HAP-1 (cell line): Measurements from ENCODE around the gene ASIC3.
A peak's percentile ranks its signal among the peaks of the same experiment; 100 is the strongest.
"Not testable (repeated sequence)": the region's sequence is repeated elsewhere in the genome, so short reads cannot be mapped to it uniquely, and the experiment has no call there.

Source experiments
- DNase-seq, 2 experiments: peaks; one replicate each; pipeline ENCODE4 v3.0.0-alpha.2; 2016 to 2020; ENCODE audit warnings: low spot score in 2 of 2
- H3K27me3 ChIP-seq: fragments of 250-450 bp; sonication (Bioruptor Pico); 2 replicates; pipeline ENCODE4 v1.5.1; 2020; ENCODE audit warnings: low read depth, mild to moderate bottlenecking, moderate library complexity
- H3K36me3 ChIP-seq: fragments of 250-450 bp; sonication (Bioruptor Pico); replicated peaks from 2 replicates; pipeline ENCODE4 v1.5.1; 2020; ENCODE audit warnings: mild to moderate bottlenecking
- H3K4me1 ChIP-seq: fragments of 250-450 bp; sonication (Bioruptor Pico); 2 replicates; pipeline ENCODE4 v1.5.1; 2020; ENCODE audit warnings: mild to moderate bottlenecking
- H3K4me3 ChIP-seq: fragments of 250-450 bp; sonication (Bioruptor Pico); 2 replicates; pipeline ENCODE4 v1.5.1; 2020; ENCODE audit warnings: mild to moderate bottlenecking, moderate library complexity
- H3K9me3 ChIP-seq: fragments of 250-450 bp; sonication (Bioruptor Pico); 2 replicates; pipeline ENCODE4 v1.5.1; 2020; ENCODE audit warnings: mild to moderate bottlenecking, moderate library complexity
- in situ Hi-C: fragments of 300-500 bp; cut with MboI; formaldehyde crosslinking; loops from 3 replicates; pipeline ENCODE4 v1.14.3; 2020; ENCODE audit warnings: low sequenced_read_pairs, inconsistent platforms, mixed read lengths

ASIC3 gene

GRCh38 chr7:151018421-151019129, 29.8 kb upstream of the ASIC3 start:
- peak overlapping the region; percentile 23 for H3K4me3 ChIP-seq
- no peaks in the 10 kb centered on the region for H3K9me3 ChIP-seq
- DNase-seq = no peak
- in situ Hi-C loops = no loop called here
- peaks cover 13% of the 10 kb centered on the region for H3K4me1 ChIP-seq
- H3K27me3 ChIP-seq = no peaks in the 10 kb centered on the region
- no peaks in the 10 kb centered on the region for H3K36me3 ChIP-seq

GRCh38 chr7:151019130-151019447, 29.2 kb upstream of the ASIC3 start:
- H3K27me3 ChIP-seq = no peaks in the 10 kb centered on the region
- H3K36me3 ChIP-seq = no peaks in the 10 kb centered on the region
- DNase-seq = no peak
- in situ Hi-C loops = no loop called here
- no peak overlapping the region for H3K4me3 ChIP-seq
- H3K4me1 ChIP-seq = peaks cover 13% of the 10 kb centered on the region
- no peaks in the 10 kb centered on the region for H3K9me3 ChIP-seq

GRCh38 chr7:151020231-151020630, 28.1 kb upstream of the ASIC3 start:
- Histone ChIP-seq H3K4me3 (no peak overlapping the region), H3K4me1 (peaks cover 13% of the 10 kb centered on the region), H3K27me3 (no peaks in the 10 kb centered on the region), H3K36me3 (no peaks in the 10 kb centered on the region), H3K9me3 (no peaks in the 10 kb centered on the region)
- peak in 1 of 2 experiments; percentile 51 for DNase-seq
- in situ Hi-C loops = no loop called here

- in situ Hi-C loops = no loop called here
- Histone ChIP-seq H3K4me3 (no peak overlapping the region), H3K27me3 (no peaks in the 10 kb centered on the region)
Measured at GRCh38 chr7:151023232-151023631, 25.1 kb upstream of the ASIC3 start.

GRCh38 chr7:151024435-151025056, 23.8 kb upstream of the ASIC3 start, which contains the start of gene ATG9B:
ATG9B (minus strand) TSS chr7:151024494; CDS start chr7:151024423, 71 bp downstream.
- DNase-seq = no peak
- H3K27me3 ChIP-seq = no peaks in the 10 kb centered on the region
- H3K9me3 ChIP-seq = no peaks in the 10 kb centered on the region
- no peaks in the 10 kb centered on the region for H3K36me3 ChIP-seq
- in situ Hi-C loops = no loop called here
- peaks cover 25% of the 10 kb centered on the region for H3K4me1 ChIP-seq
- H3K4me3 ChIP-seq = no peak within 1 kb of the TSS

More at GRCh38 chr7:151023232-151023631, 25.1 kb upstream of the ASIC3 start:
- Histone ChIP-seq H3K9me3 (no peaks in the 10 kb centered on the region), H3K36me3 (no peaks in the 10 kb centered on the region), H3K4me1 (peaks cover 25% of the 10 kb centered on the region)
- no peak for DNase-seq

- in situ Hi-C loops = no loop called here
- no peaks in the 10 kb centered on the region for H3K36me3 ChIP-seq
- no peaks in the 10 kb centered on the region for H3K27me3 ChIP-seq
- peaks cover 20% of the 10 kb centered on the region for H3K4me1 ChIP-seq
- no peak overlapping the region for H3K4me3 ChIP-seq
- DNase-seq = no peak
- H3K9me3 ChIP-seq = no peaks in the 10 kb centered on the region
Measured at GRCh38 chr7:151025924-151026671, 22.2 kb upstream of the ASIC3 start.

GRCh38 chr7:151026771-151027727, 21.3 kb upstream of the ASIC3 start:
- peaks cover 20% of the 10 kb centered on the region for H3K4me1 ChIP-seq
- peak overlapping the region; percentile 96 for H3K4me3 ChIP-seq
- H3K36me3 ChIP-seq, in situ Hi-C loops, H3K27me3 ChIP-seq, H3K9me3 ChIP-seq: not testable (repeated sequence)
- DNase-seq = peak; percentile 77 to 93

- peaks cover 20% of the 10 kb centered on the region for H3K4me1 ChIP-seq
- H3K9me3 ChIP-seq, H3K36me3 ChIP-seq, H3K27me3 ChIP-seq, in situ Hi-C loops, DNase-seq: not testable (repeated sequence)
- H3K4me3 ChIP-seq = peak overlapping the region; percentile 96
Measured at GRCh38 chr7:151027728-151028130, 20.6 kb upstream of the ASIC3 start.

GRCh38 chr7:151028131-151028947, 20.0 kb upstream of the ASIC3 start, which contains the start of gene ABCB8:
ABCB8 (plus strand) TSS chr7:151028450; CDS start chr7:151028516, 66 bp downstream.
- H3K36me3 ChIP-seq = peaks cover 3% of the 10 kb centered on the region; the same call in 1 of the 2 replicates
- H3K9me3 ChIP-seq = no peaks in the 10 kb centered on the region
- H3K4me3 ChIP-seq = peak within 1 kb of the TSS; percentile 96
- no peaks in the 10 kb centered on the region for H3K27me3 ChIP-seq
- DNase-seq = peak; percentile 97 to 99
- H3K4me1 ChIP-seq = peaks cover 20% of the 10 kb centered on the region
- in situ Hi-C loops = no loop called here

- no peaks in the 10 kb centered on the region for H3K9me3 ChIP-seq
- DNase-seq = no peak
- peak overlapping the region; percentile 96 for H3K4me3 ChIP-seq
- H3K4me1 ChIP-seq = peaks cover 20% of the 10 kb centered on the region
- in situ Hi-C loops = no loop called here
- no peaks in the 10 kb centered on the region for H3K27me3 ChIP-seq
- peaks cover 3% of the 10 kb centered on the region; the same call in 1 of the 2 replicates for H3K36me3 ChIP-seq
Measured at GRCh38 chr7:151028948-151029501, 19.3 kb upstream of the ASIC3 start.

- DNase-seq = no peak
- no peaks in the 10 kb centered on the region for H3K27me3 ChIP-seq
- peaks cover 20% of the 10 kb centered on the region for H3K4me1 ChIP-seq
- H3K36me3 ChIP-seq = peaks cover 11% of the 10 kb centered on the region
- no peak overlapping the region for H3K4me3 ChIP-seq
- H3K9me3 ChIP-seq = no peaks in the 10 kb centered on the region
- in situ Hi-C loops = no loop called here
Measured at GRCh38 chr7:151031011-151031410, 17.3 kb upstream of the ASIC3 start.
